ENCODE measurements around the gene SAG.

SAG gene

DNA sequence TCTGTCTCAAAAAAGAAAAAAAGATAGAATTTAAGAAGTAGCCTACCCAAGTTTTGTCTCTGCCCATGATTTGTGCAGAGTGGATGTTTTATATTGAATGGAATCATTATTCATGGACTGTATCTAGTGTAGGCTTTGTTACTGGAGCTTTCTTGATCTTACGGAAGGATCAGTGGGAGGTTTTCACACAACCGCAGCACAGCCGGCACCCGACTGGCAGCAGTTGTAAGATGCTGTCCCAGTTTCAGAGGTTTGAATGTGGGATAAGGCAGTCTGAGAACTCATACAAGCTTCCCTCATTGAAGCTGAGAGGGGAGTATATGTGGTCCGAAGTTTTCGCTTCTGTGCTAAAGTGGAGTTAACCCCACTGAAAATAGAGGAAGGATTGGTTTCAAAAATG, 19.7 kb upstream of the SAG start:
- DNase-seq (ENCODE audit: low read depth in 2 of 2, low spot score in 1 of 2) = no peak

DNA sequence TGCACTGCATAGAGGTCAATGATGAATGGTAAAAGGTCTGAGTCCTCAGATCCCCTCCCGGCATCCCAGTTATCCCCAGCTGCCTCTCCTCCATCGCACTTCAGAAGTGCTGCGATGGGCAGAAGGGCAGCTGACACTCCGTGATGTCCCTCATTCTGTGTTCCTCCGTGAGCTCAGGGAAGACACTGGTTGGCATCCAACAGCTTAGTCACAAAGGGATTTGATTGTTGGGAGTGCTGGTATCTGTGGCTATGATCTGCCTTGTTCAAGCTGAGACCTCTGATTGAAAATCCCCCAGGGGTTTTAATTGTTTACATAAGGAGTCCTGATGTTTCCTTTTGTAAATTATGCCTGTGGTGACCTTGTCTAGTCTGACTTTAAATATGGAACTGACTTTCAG, 19.0 kb upstream of the SAG start:
- DNase-seq (ENCODE audit: low read depth in 2 of 2, low spot score in 1 of 2) = no peak

DNA sequence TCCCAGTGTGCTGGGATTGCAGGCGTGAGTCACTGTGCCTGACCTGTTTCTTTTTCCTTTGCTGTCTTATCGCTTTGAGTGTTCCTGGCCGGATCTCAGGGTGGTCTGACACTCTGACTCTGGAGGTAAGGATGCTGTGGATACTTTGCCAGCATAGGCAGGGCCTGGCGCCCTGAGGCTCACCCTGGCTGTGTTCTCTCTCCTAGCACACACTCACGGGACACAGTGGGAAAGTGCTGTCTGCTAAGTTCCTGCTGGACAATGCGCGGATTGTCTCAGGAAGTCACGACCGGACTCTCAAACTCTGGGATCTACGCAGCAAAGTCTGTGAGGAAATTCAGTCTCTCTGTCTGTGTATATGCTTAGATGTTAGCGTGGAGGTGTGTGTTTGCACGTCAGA, 18.0 kb upstream of the SAG start:
- no peak for DNase-seq (ENCODE audit: low read depth in 2 of 2, low spot score in 1 of 2)

DNA sequence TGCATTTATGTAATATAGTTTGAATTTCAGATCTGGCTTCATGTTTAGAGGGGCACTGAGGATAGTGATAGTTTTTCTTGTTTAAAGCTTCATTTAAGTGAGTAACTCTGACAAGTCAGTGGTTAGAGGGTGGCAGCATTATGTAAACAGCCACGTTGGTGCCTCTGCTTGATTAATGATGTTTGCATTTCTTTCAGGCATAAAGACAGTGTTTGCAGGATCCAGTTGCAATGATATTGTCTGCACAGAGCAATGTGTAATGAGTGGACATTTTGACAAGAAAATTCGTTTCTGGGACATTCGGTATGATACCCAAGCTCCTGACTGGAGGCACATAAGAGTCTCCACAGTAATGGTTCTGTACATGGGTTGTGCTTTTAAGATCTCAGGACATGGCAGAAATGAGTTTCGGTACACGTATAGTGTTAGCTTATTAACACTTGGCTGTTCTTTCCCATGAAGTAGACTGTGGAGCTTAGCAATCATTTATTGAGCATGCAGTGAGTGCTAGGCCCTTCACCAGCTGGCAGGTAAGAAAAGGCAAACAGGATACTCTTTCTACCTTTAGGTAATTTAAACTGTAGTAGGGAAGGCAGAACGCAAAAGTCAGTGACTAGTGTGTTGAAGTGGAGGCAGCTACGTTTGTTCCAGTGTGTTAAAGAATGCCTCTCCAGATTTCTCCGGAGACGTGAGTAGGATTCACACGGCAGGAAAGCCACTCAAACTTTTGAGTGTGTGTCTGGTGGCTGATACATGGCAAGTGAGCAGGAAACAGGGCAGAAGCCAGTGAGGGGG, 17.4 kb upstream of the SAG start:
- DNase-seq (ENCODE audit: low read depth in 2 of 2, low spot score in 1 of 2) = no peak

DNA sequence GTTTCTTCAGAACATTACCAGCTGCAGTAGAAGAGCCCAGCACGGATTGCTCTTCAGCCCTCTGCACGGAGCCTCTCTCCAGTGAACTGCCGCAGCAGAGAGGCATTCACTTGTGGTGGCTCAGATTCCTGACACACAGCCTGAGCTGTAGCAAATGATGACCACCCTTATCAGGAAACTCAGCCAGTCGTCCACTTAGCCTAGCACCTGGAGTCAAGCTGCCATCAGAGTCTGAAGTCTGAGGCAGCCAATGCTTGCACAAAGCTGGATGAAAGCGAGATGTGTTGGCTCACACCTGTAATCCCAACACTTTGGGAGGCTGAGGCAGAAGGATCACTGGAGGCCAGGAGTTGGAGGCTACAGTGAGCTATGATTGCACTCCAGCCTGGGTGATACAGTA, 11.7 kb upstream of the SAG start:
- no peak for DNase-seq (ENCODE audit: low read depth in 2 of 2, low spot score in 1 of 2)

DNA sequence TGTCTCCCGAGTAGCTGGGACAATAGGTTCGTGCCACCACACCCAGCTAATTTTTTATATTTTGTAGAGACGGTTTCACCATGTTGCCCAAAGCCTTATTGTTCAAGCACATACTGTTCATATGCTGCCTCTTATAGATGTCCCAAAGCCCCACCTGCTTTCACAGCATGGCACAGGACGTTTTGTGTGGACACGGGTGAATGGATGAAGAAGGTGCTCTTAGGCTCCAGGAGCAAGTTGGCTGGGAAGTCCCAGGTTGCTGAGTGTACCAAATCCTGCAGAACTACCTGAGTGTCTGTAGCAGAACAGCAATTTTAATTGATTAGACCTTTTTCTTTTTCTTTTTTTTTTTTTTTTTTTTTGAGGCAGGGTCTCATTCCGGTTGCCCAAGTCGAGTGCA, 10.5 kb upstream of the SAG start:
- DNase-seq (ENCODE audit: low read depth in 2 of 2, low spot score in 1 of 2) = no peak

DNA sequence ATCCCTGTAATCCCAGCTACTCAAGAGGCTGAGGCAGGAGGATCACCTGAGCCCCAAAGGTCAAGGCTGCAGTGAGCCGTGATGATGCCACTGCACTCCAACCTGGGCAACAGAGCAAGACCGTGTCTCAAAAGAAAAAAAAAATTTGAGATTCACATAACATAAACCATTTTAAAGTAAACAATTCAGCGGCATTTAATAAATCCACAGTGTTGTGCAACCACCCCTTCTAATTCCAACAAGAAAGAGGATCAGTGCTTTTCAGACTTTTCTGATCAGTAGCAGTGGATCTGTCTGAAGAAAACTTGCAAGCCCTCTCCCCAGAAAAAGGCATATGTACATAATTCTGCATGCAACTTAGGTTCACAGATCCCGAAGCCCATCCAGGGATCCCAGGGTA, 7.2 kb upstream of the SAG start:
- DNase-seq (ENCODE audit: low read depth in 2 of 2, low spot score in 1 of 2) = no peak

DNA sequence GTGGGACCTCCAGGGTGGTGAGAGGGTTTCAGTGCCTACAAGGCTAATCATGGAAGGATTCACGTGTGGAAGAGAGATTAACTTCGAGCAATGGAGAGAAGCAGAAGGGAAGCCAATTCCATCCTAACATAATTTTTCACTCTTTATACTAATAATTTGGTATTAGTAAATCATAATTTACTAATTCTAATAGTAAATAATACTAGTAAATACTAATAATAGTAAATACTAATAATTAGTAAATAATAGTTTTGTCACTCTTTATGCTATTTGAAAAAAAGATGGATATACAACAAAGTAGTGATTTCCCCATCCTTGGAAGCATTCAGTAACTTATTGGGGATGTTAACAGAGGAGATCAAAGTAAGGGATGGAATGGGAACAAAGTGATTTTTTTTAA, 6.4 kb upstream of the SAG start:
- DNase-seq (ENCODE audit: low read depth in 2 of 2, low spot score in 1 of 2) = no peak

DNA sequence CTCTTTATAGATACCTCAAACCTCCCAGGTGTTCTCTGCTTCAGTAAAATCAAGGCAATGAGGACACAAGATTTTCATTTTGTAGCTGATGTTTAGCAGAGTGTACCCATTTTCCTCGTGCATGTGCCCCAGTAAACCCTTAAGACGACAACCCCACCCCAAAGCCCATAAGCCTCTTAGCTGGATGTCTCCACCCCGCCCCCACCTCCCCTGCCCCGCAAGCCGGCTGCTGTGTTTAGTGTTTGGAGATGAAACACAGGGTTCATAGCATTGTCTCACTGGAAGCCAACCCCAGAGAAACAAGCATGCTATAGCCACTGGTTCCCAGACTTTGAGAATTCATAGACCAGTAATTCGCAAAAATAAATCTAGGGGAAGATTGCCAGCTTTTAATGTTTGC, 5.8 kb upstream of the SAG start:
- DNase-seq (ENCODE audit: low read depth in 2 of 2, low spot score in 1 of 2) = no peak

DNA sequence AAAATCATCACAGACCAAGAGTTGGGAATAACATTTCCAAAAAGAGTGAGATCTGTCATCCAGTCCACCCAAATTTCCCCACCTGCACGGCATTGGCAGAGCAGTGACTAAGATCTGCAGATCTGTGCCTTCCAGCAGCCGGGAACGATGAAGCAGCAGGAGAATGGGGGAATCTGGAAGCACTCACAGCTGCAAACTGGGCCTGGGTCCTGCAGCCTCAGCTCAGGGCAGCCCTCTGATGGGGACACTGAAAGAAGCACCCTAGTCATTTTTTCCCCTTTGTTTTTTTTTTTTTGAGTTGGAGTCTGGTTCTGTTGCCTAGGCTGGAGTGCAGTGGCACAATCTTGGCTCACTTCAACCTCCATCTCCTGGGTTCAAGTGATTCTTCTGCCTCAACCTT, 4.4 kb upstream of the SAG start:
- DNase-seq (ENCODE audit: low read depth in 2 of 2, low spot score in 1 of 2) = no peak

DNA sequence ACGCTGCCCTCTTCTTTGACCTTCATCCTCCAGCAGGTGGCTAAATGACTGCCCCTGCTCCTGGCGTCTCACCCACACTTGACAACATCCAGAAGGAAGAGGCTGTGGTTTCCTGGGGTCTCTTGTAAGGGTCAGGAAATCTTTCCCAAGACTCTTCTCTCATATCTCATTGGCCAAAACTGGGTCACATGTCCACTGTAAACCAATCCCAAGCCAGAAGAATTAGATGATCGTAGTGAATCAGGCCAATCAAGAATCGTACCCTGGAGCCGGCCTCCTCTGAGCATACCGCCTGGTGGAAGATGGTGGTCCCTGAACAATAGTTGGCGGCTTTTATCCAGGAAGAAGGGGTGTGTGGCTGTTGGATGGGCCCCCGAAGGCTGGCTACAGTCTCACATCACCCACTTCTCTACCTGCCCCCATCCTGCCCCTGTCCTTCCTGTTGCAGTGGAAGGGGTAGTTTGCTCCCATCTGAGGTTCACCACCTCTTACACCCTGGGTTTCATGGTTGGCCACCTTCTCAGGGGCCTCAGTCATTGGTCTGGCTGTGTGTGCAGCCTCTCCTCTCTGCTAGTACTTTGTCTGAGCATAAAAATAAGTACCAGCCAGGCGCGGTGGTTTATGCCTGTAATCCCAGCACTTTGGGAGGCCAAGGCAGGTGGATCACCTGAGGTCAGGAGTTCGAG, 3.8 kb downstream of the SAG start:
- no peak for DNase-seq (ENCODE audit: low read depth in 2 of 2, low spot score in 1 of 2)

DNA sequence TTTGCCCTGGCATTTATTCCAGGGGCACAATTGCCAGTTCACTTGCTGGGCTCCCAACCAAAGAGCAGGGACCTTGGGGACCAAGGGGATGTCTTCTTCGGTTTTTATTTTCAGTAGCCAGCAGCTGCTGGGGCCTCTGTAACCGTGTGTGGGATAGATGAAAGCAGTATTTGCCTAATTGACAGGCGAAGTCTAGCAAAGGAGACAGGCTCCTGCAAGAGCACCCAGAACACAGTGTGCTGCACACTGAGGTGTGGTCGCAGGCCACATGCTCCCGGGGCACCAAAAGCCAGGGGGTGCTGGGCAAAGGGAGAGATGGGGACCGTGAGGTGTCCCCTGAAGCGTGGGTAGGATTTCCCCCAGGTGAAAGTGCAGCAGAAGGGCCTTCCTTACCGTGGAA, 5.3 kb downstream of the SAG start:
- DNase-seq (ENCODE audit: low read depth in 2 of 2, low spot score in 1 of 2) = no peak

DNA sequence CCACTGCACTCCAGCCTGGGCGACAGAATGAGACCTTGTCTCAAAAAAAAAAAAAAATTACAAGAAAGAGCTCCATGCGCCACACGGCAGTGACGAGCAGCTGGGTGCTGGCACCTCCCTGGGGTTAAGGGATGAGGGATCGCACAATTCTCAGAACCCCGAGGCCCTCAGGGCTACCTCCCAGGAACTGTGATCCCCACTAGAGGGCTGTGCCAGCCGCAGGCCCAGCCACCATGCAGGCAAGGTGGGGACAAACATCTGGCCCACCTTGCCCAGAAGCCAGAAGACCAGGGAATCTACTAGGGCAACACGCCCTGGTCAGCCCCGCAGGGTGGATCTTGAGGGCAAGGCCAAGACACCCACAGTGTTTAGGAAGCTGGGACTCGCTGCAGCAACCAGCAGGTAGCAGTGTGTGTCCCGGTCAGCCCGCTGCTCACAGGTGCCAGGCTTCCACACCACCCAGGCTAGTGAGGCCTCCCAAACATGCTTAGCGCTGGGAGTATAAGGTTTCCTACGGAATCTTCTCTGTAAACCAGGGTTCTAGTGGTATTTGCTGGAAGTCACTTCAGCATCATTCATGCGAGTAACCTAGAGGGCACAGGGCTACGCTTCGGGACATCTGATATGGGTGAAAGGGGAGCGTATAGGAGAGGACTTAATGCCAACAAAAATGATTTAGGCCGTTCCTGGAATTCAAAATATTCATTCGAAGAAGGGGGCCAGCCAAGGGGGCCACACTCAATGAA, 6.7 kb downstream of the SAG start:
- DNase-seq (ENCODE audit: low read depth in 2 of 2, low spot score in 1 of 2) = no peak

DNA sequence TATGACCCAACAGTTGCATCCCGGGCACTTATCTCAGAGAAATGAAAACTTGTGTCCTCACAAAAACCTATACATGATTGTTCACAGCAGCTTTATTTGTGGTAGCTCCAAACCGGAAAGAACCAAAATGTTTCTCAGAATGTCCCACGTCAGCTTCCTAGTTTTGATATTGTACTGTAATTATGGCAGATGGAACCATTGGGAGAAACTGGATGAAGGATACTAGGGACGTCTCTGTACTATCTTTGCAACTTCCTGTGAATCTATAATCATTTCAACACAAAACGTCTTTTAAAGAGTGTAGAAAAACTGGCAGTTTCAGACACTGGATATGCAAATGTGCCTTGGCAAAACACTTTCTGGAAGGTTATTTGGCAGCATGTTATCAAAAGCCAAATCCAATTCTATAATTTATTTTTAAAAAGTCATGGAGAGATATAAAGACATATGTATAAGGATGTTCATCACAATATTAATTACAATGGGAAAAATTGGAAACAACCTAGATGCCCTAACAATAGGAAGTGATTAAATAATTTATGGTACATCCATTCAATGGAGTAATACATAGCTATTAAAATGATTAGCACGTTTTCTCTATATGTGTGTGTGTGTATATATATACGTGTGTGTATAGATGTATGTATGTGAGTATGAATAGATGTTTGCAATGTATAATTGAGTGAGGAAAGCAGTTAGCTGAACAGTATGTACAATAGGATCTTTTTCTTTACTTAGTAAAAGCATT, 9.8 kb downstream of the SAG start:
- DNase-seq (ENCODE audit: low read depth in 2 of 2, low spot score in 1 of 2) = no peak

DNA sequence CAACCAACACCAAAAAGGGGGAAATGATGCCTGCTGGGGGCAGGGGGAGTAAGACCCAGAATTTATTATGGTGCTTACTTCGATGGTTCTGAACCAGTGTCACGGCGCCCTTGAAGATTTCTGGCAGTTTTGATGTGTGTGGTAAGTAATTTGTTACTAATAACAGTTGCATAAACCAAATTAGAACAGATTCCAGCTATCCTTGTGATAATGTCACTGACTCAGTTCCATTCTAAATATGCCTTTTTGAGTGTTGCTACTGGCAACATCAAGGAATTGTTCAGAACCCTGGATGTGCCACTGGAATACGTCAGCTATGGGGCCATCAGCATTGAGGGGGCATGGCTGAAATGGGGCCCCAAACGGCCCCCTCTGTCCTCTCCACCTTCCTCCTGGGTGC, 11.6 kb downstream of the SAG start:
- DNase-seq (ENCODE audit: low read depth in 2 of 2, low spot score in 1 of 2) = no peak

DNA sequence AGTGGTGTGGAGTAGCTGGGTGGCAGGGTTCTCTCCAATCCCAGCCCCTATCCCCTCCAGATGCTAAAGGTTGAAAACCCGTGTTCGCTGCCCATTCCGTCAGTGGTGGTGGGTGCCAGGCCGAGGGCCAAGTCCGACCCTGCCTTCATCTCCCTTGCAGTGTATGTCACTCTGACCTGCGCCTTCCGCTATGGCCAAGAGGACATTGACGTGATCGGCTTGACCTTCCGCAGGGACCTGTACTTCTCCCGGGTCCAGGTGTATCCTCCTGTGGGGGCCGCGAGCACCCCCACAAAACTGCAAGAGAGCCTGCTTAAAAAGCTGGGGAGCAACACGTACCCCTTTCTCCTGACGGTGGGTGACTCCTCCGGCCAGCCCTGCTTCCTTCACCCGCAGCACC, 12.9 kb downstream of the SAG start:
- no peak for DNase-seq (ENCODE audit: low read depth in 2 of 2, low spot score in 1 of 2)

DNA sequence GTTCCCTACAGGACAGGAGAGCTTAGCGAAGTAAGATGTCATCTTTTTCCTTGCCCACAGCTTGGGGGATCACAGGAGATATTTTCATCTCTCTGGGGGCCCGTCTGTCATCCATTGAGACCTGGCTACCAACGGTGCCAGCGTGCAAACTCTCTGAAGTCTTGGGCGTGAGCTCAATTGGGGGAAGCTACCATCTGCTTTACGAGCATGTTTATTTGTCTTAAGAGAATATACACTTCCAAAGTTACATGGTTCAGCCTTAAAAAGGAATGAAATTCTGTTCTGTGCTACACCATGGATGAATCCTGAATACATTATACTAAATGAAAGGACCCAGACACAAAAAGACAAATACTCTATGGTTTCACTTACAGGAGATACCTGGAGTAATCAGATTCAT, 13.6 kb downstream of the SAG start:
- no peak for DNase-seq (ENCODE audit: low read depth in 2 of 2, low spot score in 1 of 2)

DNA sequence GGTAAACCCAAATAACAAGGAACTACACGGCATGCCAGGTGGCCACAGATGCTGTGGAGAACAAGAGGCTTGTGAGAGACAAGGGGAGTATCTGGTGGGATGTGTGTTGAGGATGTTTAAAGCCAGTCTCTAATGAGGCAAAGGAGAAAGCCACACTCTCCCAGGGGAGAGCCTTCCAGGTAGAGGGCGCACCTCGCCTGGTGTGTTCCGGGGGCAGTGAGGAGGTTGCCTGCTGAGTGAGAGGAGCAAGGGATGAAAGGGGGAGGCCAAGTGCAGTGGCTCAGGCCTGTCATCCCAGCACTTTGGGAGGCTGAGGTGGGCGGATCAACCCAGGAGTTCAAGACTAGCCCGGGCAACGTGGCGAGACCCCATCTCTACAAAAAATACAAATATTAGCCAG, 16.2 kb downstream of the SAG start:
- DNase-seq (ENCODE audit: low read depth in 2 of 2, low spot score in 1 of 2) = no peak

DNA sequence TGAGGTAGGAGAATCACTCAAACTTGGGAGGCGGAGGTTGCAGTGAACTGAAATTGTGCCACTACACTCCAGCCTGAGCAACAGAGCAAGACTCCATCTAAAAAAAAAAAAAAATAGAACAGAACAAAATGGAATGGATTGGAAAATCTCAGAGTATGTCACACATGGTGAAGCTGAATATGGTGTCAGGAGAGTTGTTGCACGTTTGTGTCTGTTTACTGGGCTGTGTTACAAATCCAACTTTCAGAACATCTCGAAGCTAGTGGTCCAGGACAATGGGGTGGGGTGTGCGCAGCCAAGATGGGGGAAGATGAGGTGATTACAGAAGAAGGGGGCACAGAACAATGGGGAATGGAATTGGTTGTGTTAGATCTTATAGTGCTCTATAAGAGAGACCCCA, 17.6 kb downstream of the SAG start:
- no peak for DNase-seq (ENCODE audit: low read depth in 2 of 2, low spot score in 1 of 2)

DNA sequence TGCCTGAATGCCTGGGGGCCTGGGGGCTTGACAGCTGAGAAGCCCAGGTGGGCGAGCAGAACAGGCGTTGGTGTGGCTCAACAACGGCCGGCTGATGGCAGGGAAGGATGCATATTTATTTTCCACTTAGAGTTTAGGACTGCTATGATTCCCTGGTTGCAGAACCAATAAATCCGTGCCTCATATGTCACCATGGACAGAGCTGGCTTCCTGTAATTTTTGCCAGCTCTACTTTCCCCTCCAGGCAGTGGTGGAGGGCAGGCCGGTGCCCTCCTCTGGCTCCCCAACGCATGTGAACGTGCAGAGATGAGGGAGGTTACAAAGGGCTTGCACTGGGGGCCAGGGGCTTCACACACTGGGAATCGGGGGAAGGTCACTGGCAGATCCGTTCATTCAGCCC, 18.2 kb downstream of the SAG start:
- DNase-seq (ENCODE audit: low read depth in 2 of 2, low spot score in 1 of 2) = no peak

DNA sequence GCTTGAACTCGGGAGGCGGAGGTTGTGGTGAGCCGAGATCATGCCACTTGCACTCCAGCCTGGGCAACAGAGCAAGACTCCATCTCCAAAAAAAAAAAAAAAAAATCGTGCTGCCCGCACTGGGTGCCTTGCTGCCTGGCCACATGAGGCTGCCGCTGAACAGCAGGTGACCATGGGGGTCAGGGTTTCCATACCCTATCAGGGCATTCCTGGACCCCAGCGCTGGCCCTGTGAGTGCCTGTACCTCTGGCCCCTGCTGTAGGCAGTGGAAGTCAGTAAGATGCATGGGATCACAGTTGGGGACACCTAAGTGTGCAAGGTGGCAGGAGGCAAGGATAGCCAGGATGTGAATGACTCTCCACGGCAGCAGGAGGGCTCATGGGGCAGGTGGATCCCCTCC, 18.9 kb downstream of the SAG start:
- DNase-seq (ENCODE audit: low read depth in 2 of 2, low spot score in 1 of 2) = no peak

DNA sequence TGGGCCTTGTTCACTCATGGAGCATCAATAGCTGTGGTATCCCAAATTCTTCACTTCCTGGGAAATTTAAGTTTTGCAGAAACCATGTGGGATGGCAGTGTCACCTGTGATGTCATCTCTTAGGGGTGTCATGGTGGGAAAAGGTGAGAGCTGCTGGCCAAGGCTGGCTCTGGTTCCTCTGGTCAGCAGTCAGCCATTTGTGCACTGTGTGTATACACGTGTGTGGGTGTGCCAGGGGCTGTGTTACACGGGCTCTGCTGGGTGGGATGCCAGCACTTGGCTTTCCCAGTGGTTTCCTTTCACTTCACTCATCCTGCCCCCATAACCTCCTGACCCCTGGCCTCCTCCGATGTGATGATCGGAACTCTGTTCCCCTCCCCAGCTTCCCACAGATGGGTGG, 21.3 kb downstream of the SAG start:
- no peak for DNase-seq (ENCODE audit: low read depth in 2 of 2, low spot score in 1 of 2)

Measured in stimulated activated CD8-positive, alpha-beta memory T cell treated with anti-CD3 and anti-CD28 coated beads, Interleukin-4, amount 100 ng/mL, for 4 hours (primary cell).